NT2/D1 (cell line): Measurements from ENCODE around the gene PSEN1.

Experiments used
- DNase-seq: peaks from one replicate; pipeline ENCODE4 v3.0.0-alpha.2; 2011; ENCODE audit warnings: low read depth, low spot score
- H3K27me3 ChIP-seq: 2 replicates; pipeline ENCODE4 v1.6.0; 2011; ENCODE audit warnings: mild to moderate bottlenecking; ENCODE audit not compliant: insufficient read length, insufficient read depth
- H3K36me3 ChIP-seq: 2 replicates; pipeline ENCODE4 v1.6.1; 2011; ENCODE audit warnings: mild to moderate bottlenecking, low read length, mixed read lengths; ENCODE audit not compliant: insufficient read depth, insufficient read length
- H3K4me1 ChIP-seq: 2 replicates; pipeline ENCODE4 v1.5.1; 2011; ENCODE audit not compliant: insufficient read depth, insufficient read length
- H3K4me3 ChIP-seq: 2 replicates; pipeline ENCODE4 v1.5.1; 2011; ENCODE audit warnings: low read depth; ENCODE audit not compliant: insufficient read length
- H3K9ac ChIP-seq: 2 replicates; pipeline ENCODE4 v1.6.0; 2011; ENCODE audit warnings: low read depth; ENCODE audit not compliant: insufficient read length
- H3K9me3 ChIP-seq: 2 replicates; pipeline ENCODE4 v1.5.1; 2011; ENCODE audit warnings: mild to moderate bottlenecking, low read length; ENCODE audit not compliant: insufficient read depth
- SUZ12 ChIP-seq: IDR thresholded peaks from 2 replicates; pipeline ENCODE4 v1.6.1; 2011; ENCODE audit not compliant: insufficient read length, insufficient read depth; ENCODE audit errors: extremely low read depth
- YY1 ChIP-seq: IDR thresholded peaks from 2 replicates; pipeline ENCODE4 v1.6.1; 2011; ENCODE audit not compliant: insufficient read length, insufficient read depth
- ZNF274 ChIP-seq: IDR thresholded peaks from 2 replicates; pipeline ENCODE4 v1.6.1; 2011; ENCODE audit warnings: mild to moderate bottlenecking, low read depth, low read length

The PSEN1 gene

DNA sequence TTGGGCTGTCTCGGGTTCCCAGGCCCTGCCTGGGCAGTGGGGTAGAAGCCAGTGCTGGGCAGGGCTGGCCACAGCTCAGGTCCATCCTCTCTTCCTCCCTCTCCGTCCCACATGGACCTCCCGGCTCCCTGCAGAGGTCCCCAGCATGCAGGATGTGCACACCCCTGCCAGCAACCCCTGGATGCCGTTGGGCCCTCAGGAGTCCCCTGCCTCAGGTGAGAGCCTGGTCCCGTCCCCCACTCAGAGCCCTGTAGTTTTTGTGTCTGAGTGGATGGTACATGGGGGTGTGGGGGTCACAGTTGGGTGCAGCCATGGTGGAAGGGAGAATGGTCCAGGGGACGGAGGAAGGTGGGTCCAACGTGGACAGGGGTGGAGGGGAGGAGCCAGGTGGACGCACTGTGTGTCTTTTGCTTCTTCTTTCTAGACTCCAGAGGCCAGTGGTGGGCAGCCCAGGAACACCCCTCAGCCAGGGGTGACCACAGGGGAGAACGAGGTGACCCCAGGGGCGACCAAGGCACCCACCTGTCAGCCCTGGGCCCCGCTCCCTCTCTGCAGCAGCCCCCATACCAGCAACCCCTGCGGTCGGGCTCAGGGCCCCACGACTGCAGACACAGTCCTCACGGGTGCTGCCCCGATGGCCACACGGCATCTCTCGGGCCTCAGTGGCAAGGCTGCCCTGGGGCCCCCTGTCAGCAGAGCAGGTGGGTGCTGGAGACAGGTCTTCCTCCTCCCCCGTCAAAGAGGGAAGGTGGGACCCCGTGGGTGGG lies 122.7 kb downstream of the PSEN1 start:
- H3K4me3 ChIP-seq, result no peak overlapping the region
- no peaks in the 10 kb centered on the region for H3K9me3 ChIP-seq
- peaks cover 2% of the 10 kb centered on the region for H3K4me1 ChIP-seq
- DNase-seq, result no peak
- TF ChIP-seq ZNF274 (no peak), SUZ12 (no peak), YY1 (no peak)
- no peaks in the 10 kb centered on the region for H3K27me3 ChIP-seq
- H3K36me3 ChIP-seq, result no peaks in the 10 kb centered on the region
- H3K9ac ChIP-seq, result no peak overlapping the region

DNA sequence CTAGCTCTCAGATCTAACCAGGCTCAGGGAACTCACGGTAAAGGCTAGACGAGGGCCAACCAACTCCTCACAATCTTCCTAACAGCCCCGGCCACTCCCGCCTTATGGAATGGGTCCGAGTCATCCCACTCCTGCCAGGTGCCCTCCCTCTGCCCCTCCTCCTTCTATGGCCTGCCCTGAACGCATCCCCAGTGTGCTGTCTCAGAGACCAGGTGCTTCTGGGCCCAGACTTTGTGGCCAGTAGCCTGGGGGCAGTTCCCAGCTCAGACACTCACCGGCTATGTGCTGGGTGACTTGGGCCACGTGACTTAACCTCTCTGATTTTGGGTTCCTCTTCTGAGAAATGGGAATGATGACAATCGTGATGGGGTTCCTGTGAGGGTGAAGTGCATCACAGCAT lies 123.5 kb downstream of the PSEN1 start:
- no peak for DNase-seq
- no peak overlapping the region for H3K4me3 ChIP-seq
- no peaks in the 10 kb centered on the region for H3K27me3 ChIP-seq
- no peaks in the 10 kb centered on the region for H3K9me3 ChIP-seq
- peaks cover 2% of the 10 kb centered on the region for H3K4me1 ChIP-seq
- no peak overlapping the region for H3K9ac ChIP-seq
- no peaks in the 10 kb centered on the region for H3K36me3 ChIP-seq
- no peak for TF ChIP-seq YY1
- no peak for TF ChIP-seq ZNF274
- TF ChIP-seq SUZ12, result no peak

DNA sequence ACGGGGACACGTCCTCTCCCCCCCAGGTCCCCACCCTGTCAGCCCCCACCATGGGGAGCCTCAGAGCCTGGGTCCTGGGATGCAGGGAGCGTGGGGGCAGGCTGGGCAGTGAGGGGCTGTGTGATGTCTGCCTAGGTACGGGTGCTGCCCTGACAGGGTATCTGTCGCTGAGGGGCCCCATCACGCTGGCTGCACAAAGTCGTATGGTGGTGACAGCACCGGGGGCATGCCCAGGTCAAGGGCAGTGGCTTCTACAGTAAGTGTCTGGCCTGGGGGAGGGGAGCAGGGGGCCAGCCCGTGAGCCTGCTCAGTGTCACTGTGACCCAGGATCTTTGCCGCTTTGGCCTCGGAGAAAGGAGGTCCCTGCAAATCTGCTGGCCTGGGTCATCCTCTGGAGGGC lies 124.3 kb downstream of the PSEN1 start:
- Histone ChIP-seq H3K36me3 (no peaks in the 10 kb centered on the region), H3K9ac (no peak overlapping the region), H3K4me1 (peaks cover 2% of the 10 kb centered on the region), H3K9me3 (no peaks in the 10 kb centered on the region), H3K4me3 (no peak overlapping the region), H3K27me3 (no peaks in the 10 kb centered on the region)
- no peak for DNase-seq
- TF ChIP-seq ZNF274 (no peak), YY1 (no peak), SUZ12 (no peak)

DNA sequence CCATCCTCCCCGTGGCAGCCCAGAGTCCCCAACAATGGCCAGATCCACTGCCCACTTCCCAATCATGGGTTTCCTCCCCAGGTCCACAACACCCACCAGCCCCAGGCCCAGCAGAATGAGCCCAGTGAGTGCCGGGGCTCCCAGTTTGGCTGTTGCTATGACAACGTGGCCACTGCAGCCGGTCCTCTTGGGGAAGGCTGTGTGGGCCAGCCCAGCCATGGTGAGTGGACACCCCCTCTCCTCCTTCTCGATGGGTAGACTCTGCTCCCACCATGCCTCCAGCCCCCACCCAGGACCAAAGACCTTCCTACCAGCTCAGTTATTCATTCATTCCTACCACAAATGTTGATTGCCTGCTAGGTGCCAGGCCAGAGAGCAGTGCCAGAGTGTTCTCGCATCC lies 124.8 kb downstream of the PSEN1 start:
- Histone ChIP-seq H3K27me3 (no peaks in the 10 kb centered on the region), H3K36me3 (no peaks in the 10 kb centered on the region), H3K9ac (no peak overlapping the region), H3K4me1 (peaks cover 2% of the 10 kb centered on the region), H3K4me3 (no peak overlapping the region), H3K9me3 (no peaks in the 10 kb centered on the region)
- DNase-seq, result no peak
- TF ChIP-seq YY1 (no peak), ZNF274 (no peak), SUZ12 (no peak)

DNA sequence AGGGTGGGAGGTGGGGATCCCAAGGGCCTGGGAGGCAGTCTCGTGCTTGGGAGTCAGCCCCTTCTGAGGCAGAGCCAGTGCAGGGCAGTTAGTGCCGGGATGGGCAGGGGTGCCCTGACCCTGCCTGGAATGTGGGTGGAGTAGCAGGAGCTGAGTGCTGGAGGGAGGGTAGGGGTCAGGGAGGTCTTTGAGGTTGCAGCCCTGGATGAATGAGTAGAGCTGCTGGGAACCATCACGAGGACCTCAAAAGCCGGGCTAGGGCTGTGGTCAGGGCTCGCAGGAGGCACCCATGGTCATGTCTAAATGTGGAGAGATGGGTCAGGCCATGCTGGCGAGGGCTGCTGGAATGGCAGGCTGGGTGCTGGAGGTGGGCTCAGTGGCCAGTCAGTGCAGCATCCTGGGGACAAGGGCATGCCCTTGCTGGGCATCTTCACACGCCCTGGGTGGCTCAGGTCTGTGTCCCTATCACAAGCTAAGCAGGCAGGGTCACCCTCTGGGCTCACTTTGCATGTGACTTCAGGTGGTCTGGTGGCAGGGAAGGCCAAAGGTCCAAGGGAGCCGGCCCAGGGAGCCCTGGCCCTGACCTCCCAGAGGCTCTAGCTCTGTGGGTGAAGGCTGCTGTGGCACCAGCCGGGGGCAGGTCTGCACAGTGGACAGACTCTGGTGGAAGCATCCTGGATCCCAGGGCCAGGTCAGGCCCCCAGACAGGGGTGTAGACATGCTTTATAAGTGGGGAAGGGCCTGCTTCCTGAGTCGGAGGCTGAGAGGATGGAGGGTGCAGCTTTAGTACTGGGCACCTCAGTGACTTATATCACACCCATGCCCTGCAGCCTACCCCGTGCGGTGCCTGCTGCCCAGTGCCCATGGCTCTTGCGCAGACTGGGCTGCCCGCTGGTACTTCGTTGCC lies 125.5 kb downstream of the PSEN1 start:
- Histone ChIP-seq H3K9ac (no peak overlapping the region), H3K4me3 (no peak overlapping the region), H3K4me1 (peaks cover 2% of the 10 kb centered on the region), H3K9me3 (no peaks in the 10 kb centered on the region), H3K27me3 (no peaks in the 10 kb centered on the region), H3K36me3 (no peaks in the 10 kb centered on the region)
- TF ChIP-seq YY1 (no peak), SUZ12 (no peak), ZNF274 (no peak)
- DNase-seq, result no peak

DNA sequence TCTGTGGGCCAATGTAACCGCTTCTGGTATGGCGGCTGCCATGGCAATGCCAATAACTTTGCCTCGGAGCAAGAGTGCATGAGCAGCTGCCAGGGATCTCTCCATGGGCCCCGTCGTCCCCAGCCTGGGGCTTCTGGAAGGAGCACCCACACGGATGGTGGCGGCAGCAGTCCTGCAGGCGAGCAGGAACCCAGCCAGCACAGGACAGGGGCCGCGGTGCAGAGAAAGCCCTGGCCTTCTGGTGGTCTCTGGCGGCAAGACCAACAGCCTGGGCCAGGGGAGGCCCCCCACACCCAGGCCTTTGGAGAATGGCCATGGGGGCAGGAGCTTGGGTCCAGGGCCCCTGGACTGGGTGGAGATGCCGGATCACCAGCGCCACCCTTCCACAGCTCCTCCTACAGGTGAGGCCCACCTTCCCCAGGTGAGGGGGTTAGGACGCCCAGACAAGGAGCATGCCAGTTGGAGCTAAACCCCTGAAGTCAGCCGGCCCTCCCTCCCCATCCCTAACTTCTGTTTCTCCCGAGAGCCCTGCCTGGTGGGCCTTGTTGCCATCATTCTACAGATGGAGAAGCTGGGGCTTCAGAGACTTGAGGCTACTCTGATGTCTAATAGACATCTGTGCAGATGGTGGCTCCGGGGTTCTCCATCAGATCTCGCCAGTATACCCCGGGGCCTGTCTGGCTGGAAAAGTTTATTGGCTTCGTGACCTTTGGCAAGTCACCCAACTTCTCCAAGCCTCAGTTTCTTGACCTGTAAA lies 126.3 kb downstream of the PSEN1 start:
- H3K4me1 ChIP-seq, result peaks cover 2% of the 10 kb centered on the region
- H3K9ac ChIP-seq, result no peak overlapping the region
- no peaks in the 10 kb centered on the region for H3K36me3 ChIP-seq
- H3K27me3 ChIP-seq, result no peaks in the 10 kb centered on the region
- DNase-seq, result no peak
- no peak overlapping the region for H3K4me3 ChIP-seq
- TF ChIP-seq ZNF274 (no peak), YY1 (no peak), SUZ12 (no peak)
- no peaks in the 10 kb centered on the region for H3K9me3 ChIP-seq
